NCI-H1436 treated with DMSO at 0.1 percent for 48 hours (cell line): ENCODE measurements around the gene YWHAQ.
"Not testable (repeated sequence)": the region's sequence is repeated elsewhere in the genome, so short reads cannot be mapped to it uniquely, and the experiment has no call there.

ENCODE experiments used
- DNase-seq: peaks from one replicate; lab custom pipeline; 2025; lab: John Stamatoyannopoulos, UW

Gene YWHAQ

DNA sequence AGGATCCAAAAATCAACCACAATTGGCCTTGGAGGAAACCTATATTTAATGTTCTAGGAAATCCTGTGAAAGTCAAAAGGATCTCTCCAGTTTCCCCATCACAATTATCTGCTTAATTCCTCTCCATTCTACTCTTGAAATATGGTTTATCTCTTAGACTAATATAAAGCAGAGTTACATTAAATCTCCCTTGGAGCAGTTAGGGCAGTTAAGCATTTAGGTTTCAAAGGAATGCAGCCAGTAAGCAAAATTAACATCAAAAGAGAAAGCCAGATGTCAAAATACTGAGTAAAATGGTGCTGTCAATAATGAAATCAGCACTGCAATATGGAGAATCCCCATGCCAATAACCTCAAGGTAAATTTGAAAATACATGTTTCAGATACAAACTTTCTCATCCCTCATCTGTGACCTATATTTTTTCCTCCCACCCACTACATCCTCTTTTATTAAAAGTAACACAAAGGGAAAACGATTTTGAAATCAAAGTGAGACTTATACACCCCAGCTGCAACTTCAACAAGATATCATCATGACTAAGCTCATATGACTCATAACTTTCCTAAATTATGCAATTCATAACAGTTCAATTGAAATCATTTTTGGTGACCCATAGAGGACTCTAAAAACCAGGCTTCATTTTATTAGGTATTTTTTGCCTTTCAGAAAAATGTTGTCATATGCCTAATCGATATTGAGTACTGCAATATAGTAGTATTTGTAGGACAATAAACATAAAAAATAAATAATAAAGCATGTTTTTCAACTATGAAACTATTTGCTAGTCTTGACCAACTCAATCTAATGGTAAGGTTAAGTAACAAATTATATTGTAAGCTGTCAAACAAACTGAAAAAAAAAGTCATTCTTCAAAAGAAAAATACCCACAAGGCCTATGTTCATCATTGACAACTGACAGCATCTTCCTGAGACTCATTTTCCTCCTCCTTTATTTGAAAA, 78.3 kb downstream of the YWHAQ start:
- DNase-seq = no peak

DNA sequence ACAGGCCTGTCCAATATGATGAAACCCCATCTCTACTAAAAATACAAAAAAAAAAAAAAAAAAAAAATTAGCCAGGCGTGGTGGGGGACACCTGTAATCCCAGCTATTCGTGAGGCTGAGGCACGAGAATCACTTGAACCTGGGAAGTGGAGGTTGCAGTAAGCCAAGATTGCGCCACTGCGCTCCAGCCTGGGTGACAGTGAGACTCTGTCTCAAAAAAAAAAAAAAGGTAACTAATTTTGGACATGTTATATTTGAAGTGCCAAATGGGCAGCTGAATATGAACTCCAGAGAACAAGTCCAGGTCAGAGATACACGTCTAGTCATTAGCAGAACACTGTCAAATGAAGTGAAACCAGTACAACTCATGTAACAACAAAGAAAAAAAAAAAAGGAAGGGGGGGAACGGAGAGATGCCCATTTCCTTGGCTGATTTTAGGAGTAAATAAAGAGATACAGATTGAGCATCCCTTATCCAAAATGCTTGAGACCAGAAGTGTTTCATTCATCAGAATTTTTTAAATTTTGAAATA, 79.9 kb downstream of the YWHAQ start:
- DNase-seq = not testable (repeated sequence)

DNA sequence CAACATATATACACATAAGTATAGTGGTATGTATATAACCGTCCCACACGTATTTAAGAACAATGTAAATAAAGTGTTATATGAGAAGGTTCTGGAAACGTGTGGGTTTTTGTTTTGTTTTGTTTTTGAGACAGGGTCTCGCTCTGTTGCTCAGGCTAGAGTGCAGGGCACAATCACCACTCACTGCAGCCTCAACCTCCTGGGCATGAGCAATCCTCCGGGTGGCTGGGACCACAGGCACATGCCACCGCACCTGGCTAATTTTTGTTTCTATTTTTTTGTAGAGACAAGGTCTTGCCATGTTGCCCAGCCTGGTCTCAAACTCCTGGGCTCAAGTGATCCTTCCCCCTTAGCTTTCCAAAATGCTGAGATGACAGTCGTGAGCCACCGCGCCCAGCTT, 81.4 kb downstream of the YWHAQ start:
- DNase-seq = no peak

DNA sequence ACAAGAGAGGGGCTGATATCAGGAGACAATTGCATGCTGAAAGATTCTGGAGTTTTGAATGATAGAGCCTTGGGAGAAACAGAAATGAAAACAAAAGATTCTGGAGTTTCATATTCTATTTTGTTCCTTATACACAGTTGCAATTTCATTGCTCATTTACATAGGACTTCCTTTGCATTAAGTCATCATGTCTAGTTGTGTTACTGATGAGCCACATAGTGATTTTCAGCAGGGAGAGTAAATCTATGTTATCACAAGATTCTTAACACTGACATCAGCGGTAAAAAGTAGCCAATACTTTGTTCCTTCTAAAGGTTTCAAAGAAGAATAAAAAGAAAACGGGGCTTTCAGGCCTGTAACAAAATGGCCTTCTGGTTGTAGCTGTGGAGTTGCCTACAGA, 82.3 kb downstream of the YWHAQ start:
- DNase-seq = no peak

DNA sequence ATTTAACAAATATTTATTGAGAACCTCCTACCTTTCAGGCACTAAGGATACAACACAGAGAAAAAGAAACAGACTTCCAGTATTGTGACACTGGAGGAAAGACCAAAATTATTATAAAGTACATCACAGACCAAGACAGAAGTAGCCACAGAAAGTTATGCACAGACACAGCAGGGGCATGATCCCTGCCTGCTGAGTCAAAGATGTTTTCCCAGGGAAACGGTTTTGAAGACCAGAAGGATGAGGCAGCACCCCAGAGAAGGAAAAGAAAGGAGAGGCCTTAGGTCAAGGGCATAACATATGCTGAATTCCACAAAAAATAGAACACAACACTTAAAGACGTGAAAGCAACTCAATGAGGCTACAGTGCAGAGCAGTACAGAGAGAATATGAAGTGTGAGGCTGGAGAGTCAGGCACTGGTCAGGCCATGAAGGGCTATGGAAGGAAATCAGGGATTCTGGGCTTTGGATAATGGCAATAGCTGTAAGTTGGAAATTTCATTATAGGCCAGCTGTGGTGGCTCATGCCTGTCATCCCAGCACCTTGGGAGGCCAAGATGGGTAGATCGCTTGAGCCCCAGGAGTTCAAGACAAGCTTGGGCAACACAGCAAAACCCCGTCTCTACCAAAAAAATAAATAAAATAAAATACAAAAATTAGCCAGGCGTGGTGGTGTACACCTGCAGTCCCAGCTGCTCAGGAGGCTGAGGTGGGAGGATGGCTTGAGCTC, 83.4 kb downstream of the YWHAQ start:
- no peak for DNase-seq

DNA sequence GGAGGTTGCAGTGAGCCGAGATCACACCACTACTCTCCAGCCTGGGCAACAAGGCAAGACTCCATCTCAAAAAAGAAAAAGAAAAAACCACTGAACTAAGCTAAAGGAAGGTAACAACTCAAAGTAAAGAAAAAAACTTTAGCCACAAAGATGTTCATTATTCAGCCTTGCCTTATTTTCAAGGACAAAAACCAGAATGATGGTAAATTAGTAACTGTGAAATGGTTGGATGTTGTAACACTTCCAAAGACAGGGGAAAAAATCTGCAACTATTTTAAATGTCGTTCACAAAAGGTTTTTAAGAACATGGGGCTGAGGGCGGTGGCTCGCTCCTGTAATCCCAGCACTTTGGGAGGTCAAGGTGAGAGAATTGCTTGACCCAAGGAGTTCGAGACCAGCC, 85.3 kb downstream of the YWHAQ start:
- DNase-seq = no peak

DNA sequence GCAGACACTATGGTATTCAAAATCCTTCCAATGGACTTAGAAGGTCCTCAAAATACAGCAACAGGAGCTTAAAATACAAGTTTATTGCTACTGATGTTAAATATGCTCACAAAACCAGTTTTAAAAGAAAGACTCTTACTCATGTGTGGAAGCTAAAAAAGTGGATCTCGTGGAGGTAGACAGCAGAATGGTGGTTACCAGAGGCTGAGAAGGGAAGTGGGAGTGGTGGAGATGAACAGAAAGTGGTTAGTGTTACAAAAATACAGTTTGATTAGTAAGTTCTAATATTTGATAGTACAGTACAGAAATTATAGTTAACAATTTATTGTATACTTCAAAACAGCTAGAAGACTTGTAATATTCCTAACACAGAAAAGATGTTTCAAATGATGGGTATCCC, 87.2 kb downstream of the YWHAQ start:
- DNase-seq = no peak

DNA sequence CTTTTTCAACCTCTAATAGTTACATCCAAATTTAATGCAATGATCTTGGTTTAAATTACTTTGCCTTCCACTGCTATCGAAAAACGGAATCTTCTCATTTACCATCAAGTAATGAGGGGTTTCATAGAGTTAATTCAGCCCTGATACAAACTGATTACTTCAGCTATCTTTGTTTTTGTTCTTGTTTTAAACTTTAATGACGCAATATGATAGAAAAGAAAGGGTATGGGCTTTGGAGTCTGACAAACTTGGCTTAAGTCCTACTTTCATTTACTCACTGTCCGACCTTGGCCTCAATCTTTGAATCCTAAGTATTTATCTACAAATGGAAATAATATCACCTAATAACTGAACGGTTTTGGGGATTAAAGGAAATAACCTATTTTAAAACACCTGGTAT, 91.3 kb downstream of the YWHAQ start:
- no peak for DNase-seq

DNA sequence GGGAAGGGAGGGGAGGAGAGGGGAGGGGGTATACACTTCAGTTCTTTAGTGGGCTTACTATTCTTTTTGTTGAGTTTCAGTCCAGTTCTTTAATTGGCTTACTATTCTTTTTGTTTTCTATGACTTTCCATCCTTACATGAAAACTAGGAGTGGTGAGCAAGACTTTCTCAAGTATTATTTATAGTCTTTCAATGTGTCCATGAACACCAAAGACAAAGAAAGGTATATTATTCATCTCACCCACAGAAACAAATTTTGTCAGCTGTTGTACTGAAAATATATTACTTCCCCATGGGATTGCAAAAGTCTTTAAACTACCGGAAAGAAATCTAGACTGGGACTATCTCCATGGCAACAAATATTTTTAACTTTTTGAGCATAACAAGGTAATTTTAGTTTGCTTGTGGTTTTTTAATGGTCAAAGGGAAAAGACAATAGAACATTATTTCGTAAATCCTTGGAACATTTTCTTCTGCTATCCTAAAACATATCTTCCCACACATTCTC, 92.7 kb downstream of the YWHAQ start:
- DNase-seq = no peak

DNA sequence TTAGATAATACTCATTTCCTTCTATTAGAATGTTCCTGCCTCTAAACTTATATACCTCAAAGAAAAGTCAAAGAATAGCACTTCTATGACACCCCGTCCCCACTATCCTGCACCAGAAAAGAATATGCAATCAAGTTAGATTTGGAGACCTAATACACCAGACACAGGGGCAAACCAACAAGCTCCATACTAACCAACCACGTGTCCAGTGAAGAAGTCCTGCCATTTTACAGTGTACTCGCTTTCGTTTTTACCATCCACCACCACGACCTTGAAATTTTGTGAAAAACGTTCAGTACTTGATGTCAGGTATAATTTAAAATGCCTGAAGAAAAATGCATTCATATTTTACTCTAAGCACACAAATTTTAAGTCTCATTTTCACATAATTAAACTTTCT, 94.3 kb downstream of the YWHAQ start:
- no peak for DNase-seq

DNA sequence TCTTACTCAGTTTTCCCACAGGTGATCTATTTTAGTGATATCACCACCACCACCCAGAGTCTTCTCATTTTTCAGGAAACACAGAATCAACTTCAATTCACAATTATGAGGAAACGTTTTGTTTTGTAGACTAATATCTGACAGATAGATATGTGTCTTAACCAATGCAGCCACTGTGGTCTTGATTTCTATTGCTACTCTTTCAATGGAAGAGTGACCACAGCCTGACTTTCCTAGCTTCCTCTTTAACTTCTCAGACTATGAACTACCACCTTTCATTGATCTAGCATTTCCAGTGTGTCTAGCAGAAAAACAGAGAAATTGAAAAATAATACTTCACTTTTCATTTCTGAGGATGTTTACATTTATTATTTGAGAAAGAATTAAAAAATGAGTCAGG, 95.6 kb downstream of the YWHAQ start:
- DNase-seq = no peak
